GM23248 (cell line): Measurements from ENCODE around the gene EBF3.

ENCODE experiments used
- EZH2 ChIP-seq: fragments of 200-600 bp; sonication (generic); IDR thresholded peaks from 2 replicates; pipeline ENCODE4 v1.6.1; 2018; ENCODE audit warnings: antibody characterized with exemption, mild to moderate bottlenecking; ENCODE audit not compliant: insufficient read depth, poor library complexity, severe bottlenecking
- EZH2phosphoT487 ChIP-seq: fragments of 200-600 bp; sonication (generic); IDR thresholded peaks from 2 replicates; pipeline ENCODE4 v1.6.1; 2018; ENCODE audit warnings: antibody characterized with exemption, moderate library complexity, mild to moderate bottlenecking, low read depth; ENCODE audit not compliant: insufficient read depth

DNA sequence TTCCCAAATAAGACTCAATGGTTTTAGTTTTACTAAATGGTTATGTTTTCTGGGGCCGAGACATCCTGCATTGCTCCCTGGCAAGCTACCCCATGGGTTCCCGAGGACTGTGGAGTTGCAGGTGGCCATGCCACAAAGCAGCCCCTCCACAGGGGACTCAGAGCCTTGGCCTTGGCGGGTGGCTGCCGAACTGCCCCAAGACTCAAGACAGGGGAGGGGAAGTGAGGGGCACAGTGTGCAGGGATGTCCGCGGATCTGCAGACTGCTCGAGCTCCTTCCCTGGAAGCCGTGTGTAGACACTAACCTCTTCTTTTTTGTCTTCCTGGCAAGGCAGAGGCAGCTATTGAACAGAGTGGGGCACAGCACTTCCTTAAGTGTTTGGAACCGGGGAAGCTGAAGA, 154.6 kb downstream of the EBF3 start:
- TF ChIP-seq EZH2phosphoT487 (no peak), EZH2 (no peak)
